HUES64 (cell line): ENCODE measurements around the gene SLC47A1.

Source experiments
- H3K27ac ChIP-seq: 2 replicates; pipeline ENCODE4 v1.7.0; 2013; ENCODE audit warnings: low read depth, low read length, inconsistent platforms
- H3K27me3 ChIP-seq: 2 replicates; pipeline ENCODE4 v1.6.1; 2013; ENCODE audit warnings: mild to moderate bottlenecking, low read length; ENCODE audit not compliant: insufficient read depth
- H3K36me3 ChIP-seq: 2 replicates; pipeline ENCODE4 v1.6.1; 2013; ENCODE audit warnings: mild to moderate bottlenecking, low read length; ENCODE audit not compliant: insufficient read depth
- H3K4me1 ChIP-seq: 2 replicates; pipeline ENCODE4 v1.6.1; 2013; ENCODE audit warnings: mild to moderate bottlenecking, low read length, moderate library complexity; ENCODE audit not compliant: insufficient read depth
- H3K4me3 ChIP-seq: 2 replicates; pipeline ENCODE4 v1.5.1; 2013; ENCODE audit warnings: mild to moderate bottlenecking, low read length, moderate library complexity
- H3K9ac ChIP-seq: 2 replicates; pipeline ENCODE4 v1.6.1; 2013; ENCODE audit warnings: mild to moderate bottlenecking, low read depth, low read length
- H3K9me3 ChIP-seq: 2 replicates; pipeline ENCODE4 v1.6.1; 2013; ENCODE audit warnings: low read depth, low read length; ENCODE audit not compliant: insufficient read depth
- WGBS: fragments of 150-250, 120-280 bp; methylation state at CpG from one replicate; pipeline ENCODE4 v1.1.7; 2013; ENCODE audit warnings: missing lambda C conversion rate; 5-methylcytosine and 5-hydroxymethylcytosine counted together

SLC47A1 gene

DNA sequence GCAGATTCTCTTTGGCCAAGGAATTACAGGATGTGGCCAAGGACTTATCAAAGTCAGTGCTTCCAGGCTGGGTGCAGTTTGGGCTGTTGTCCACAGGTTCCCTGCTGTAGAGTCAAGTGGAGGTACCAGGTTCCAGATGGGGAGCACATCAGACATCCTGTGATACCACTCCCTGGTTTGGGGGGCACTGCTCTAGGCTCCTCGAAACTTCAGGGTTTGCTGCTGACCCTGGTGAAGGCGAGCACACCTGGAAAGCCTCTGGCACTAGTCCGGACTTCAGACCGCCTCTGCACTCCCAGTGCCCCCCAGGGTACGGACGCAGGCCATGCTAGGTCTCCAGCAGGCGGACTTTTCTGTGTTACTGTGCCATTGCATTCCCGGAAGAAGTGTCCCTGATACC lies 10.7 kb downstream of the SLC47A1 start:
- no peaks in the 10 kb centered on the region for H3K27me3 ChIP-seq
- WGBS, result 94% methylated on average over 8 of the region's 8 CpGs
- H3K4me3 ChIP-seq, result no peak overlapping the region
- peaks cover 4% of the 10 kb centered on the region; the same call in 1 of the 2 replicates for H3K4me1 ChIP-seq
- H3K27ac ChIP-seq, result no peak overlapping the region
- no peak overlapping the region for H3K9ac ChIP-seq
- H3K9me3 ChIP-seq, result no peaks in the 10 kb centered on the region
- H3K36me3 ChIP-seq, result no peaks in the 10 kb centered on the region

DNA sequence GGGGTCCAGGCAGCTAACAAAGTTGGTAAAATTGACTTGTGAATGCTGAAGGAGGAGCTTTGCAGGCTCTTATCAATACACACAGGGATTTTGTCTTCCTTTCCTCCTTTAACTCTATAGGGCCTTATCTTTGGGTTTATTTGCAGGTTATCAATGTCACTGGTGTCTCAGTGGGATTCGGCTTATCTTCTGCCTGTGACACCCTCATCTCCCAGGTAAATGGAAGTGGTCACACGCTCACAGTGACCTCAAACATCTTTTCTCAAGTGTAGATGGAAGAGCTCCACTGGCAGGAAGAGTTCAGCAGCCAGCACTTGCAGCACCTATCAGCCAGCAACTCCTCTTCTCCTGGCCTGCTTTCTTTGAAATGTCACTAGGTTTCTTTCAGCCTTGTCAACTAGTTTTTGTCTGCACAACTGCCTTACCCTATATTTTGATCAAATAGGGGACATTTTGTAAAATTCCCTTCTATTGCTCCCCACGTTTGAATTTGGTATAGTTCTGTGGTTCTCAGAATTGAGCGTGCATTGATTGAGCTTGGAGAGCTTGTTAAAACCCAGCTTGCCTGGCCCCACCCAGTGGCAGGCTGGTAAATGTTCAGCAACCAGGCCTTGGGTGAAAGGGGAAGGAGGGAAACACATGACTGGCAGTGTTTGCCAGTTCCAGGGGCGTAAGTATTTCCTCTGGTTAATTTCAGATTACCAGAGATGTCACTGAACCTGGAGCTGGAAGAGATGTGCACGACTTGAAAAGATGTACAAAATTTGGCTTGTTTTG lies 12.8 kb downstream of the SLC47A1 start:
- H3K36me3 ChIP-seq, result no peaks in the 10 kb centered on the region
- H3K4me3 ChIP-seq, result no peak overlapping the region
- WGBS, result 78% methylated on average over 6 of the region's 6 CpGs
- H3K9me3 ChIP-seq, result no peaks in the 10 kb centered on the region
- no peak overlapping the region for H3K9ac ChIP-seq
- H3K27ac ChIP-seq, result no peak overlapping the region
- H3K27me3 ChIP-seq, result no peaks in the 10 kb centered on the region
- peaks cover 4% of the 10 kb centered on the region; the same call in 1 of the 2 replicates for H3K4me1 ChIP-seq

DNA sequence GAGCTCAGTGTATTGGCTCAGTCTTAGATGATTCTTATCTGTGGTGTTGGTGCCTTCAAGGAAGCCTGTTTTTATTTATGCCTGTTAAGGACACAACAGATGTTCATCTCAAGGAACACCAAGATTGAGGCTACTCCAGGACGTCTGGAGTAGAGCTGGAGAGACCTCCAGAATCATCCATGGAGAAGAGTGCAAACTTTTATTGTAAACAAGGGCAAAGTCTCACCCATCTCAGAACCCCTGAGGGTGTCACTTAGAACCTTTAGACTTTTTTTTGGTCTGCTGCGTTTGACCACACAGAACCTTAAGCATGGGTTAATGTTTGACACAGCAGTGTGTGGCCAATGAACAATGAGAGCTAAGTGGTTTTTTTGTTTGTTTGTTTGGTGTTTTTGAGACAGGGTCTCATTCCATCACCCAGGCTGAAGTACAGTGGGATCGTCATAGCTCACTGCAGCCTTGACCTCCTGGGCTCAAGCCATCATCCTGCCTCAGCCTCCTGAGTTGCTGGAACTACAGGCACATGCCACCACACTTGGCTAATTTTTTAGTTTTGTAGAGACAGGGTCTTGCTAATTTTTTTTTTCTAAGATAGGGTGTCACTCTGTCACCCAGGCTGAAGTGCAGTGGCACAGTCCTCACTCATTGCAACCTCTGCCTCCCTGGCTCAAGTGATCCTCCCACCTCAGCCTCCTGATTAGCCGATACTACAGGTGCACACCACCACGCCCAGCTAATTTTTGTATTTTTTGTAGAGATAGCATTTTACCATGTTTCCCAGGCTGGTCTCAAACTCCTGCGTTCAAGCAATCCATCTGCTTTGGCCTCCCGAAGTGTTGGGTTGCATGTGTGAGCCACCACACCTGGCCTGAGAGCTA lies 16.3 kb downstream of the SLC47A1 start:
- 92% methylated on average over 7 of the region's 7 CpGs for WGBS
- no peak overlapping the region for H3K27ac ChIP-seq

DNA sequence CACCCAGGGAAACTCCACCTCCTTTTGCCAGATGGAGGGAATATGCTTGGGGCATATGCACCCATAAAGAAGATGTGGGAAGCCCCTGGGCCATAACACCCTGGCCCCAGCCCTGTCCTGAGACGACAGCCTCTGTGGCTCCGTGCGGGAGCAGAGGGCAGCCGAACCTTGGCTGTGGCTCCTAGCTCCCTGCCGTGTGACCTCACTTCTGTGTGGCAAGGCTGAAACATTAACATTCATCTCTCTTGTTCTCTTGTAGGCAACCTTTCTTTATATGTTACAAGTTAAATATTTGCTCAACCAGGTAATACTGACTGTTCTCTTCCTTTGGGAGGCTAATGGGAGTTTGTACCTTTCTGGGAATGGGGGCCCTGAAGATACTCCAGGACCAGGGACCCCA lies 17.5 kb downstream of the SLC47A1 start:
- 85% methylated on average over 5 of the region's 5 CpGs for WGBS
- H3K4me1 ChIP-seq, result peaks cover 4% of the 10 kb centered on the region; the same call in 1 of the 2 replicates
- no peak overlapping the region for H3K4me3 ChIP-seq
- H3K9ac ChIP-seq, result no peak overlapping the region
- no peak overlapping the region for H3K27ac ChIP-seq
- H3K36me3 ChIP-seq, result no peaks in the 10 kb centered on the region
- no peaks in the 10 kb centered on the region for H3K9me3 ChIP-seq
- H3K27me3 ChIP-seq, result 0 out of 2 replicates have a peak, but pooled peaks cover 3% of the 10 kb centered on the region

More for the DNA sequence above, 16.3 kb downstream of the SLC47A1 start:
- H3K4me1 ChIP-seq, result peaks cover 4% of the 10 kb centered on the region; the same call in 1 of the 2 replicates
- H3K9me3 ChIP-seq, result no peaks in the 10 kb centered on the region
- no peak overlapping the region for H3K4me3 ChIP-seq
- no peaks in the 10 kb centered on the region for H3K36me3 ChIP-seq
- no peak overlapping the region for H3K9ac ChIP-seq
- no peaks in the 10 kb centered on the region for H3K27me3 ChIP-seq

DNA sequence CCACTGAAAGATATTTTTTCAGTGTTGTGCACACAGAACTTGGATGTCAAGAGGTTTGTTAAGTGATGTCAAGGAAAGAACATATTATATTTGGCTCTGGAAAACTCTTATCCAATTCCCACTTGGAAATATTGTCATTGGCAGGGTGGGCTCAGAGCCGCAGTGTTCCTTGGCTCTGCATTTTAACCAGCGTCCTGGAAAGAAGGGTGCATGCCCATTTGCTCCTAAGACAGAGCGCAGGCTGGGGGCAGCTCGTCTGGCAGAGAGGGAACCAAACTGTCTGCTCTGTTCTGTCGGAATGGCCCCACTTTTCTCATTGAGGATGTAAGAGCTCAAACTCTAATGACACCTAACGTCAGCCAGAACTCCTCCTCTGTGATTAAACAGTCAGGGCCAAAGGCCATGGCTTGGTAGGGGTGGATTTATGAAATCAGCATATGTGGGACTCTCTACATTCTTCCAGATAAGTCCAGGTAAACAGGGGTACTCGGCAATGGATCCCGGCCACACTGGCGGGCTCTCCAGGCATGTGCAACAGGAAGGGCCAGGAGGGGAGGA lies 18.0 kb downstream of the SLC47A1 start:
- H3K27ac ChIP-seq, result no peak overlapping the region
- no peaks in the 10 kb centered on the region for H3K9me3 ChIP-seq
- H3K9ac ChIP-seq, result no peak overlapping the region
- H3K4me3 ChIP-seq, result no peak overlapping the region
- H3K4me1 ChIP-seq, result peaks cover 4% of the 10 kb centered on the region; the same call in 1 of the 2 replicates
- whole genome bisulfite sequencing, result 94% methylated on average over 9 of the region's 9 CpGs
- H3K27me3 ChIP-seq, result 0 out of 2 replicates have a peak, but pooled peaks cover 3% of the 10 kb centered on the region
- no peaks in the 10 kb centered on the region for H3K36me3 ChIP-seq

DNA sequence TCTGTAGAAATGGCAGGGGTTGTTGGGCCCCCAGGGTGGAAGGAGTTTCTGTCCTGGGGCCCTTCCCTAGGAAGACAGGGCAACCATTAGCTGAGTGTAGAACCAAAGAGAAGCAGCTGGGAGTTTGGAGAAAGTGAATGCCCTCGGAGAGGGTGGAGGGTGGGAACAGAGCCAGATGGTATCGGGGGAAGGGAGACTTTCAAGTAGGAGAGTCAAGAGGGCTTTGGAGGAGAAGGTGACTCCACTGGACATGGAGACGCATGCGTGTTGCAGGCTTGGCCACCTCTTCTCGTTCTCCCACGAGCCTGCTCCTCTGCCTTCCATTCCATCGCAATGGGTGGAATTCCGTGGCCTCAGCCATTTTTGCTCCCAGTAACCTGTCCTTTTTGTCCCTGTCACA lies 19.4 kb downstream of the SLC47A1 start:
- H3K4me1 ChIP-seq, result peaks cover 3% of the 10 kb centered on the region; the same call in 1 of the 2 replicates
- H3K9me3 ChIP-seq, result 0 out of 2 replicates have a peak, but pooled peaks cover 2% of the 10 kb centered on the region
- 0 out of 2 replicates have a peak, but pooled peaks cover 3% of the 10 kb centered on the region for H3K27me3 ChIP-seq
- 94% methylated on average over 8 of the region's 8 CpGs for WGBS
- H3K36me3 ChIP-seq, result no peaks in the 10 kb centered on the region
- H3K4me3 ChIP-seq, result no peak overlapping the region
- no peak overlapping the region for H3K27ac ChIP-seq
- H3K9ac ChIP-seq, result no peak overlapping the region

DNA sequence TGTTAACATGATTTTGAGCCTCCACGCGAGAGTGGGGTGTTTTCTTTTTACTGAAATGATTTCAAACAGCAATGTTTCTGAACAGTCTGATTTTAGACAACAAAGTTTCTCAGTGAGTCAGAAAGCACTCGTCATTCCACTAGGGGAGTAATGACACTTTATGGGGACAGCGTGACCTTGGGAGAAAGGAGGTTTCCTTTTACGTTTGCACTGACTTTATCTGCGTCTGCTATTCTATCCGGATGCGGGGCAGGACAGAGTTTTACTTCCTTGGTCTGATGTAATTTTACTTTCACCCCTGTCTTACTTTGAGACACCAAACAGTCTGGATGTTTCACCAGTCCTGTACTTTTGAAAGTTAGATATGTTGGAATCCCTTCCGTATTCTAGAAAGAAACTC lies 20.7 kb downstream of the SLC47A1 start:
- Histone ChIP-seq H3K9ac (no peak overlapping the region), H3K27ac (no peak overlapping the region), H3K27me3 (0 out of 2 replicates have a peak, but pooled peaks cover 3% of the 10 kb centered on the region), H3K9me3 (0 out of 2 replicates have a peak, but pooled peaks cover 2% of the 10 kb centered on the region), H3K4me1 (no peaks in the 10 kb centered on the region), H3K4me3 (no peak overlapping the region), H3K36me3 (no peaks in the 10 kb centered on the region)
- WGBS, result 90% methylated on average over 9 of the region's 9 CpGs

DNA sequence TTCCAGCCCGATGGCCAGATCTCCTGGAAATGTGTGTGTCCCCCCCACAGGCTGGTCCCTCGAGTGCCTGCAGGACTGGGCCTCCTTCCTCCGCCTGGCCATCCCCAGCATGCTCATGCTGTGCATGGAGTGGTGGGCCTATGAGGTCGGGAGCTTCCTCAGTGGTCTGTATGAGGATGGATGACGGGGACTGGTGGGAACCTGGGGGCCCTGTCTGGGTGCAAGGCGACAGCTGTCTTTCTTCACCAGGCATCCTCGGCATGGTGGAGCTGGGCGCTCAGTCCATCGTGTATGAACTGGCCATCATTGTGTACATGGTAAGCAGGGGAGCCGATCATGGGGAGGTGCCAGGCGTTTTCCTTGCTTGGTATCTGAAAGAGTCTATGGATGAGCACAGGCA lies 22.1 kb downstream of the SLC47A1 start:
- no peak overlapping the region for H3K4me3 ChIP-seq
- 0 out of 2 replicates have a peak, but pooled peaks cover 3% of the 10 kb centered on the region for H3K27me3 ChIP-seq
- WGBS, result 93% methylated on average over 11 of the region's 11 CpGs
- no peak overlapping the region for H3K9ac ChIP-seq
- no peak overlapping the region for H3K27ac ChIP-seq
- H3K4me1 ChIP-seq, result peaks cover 7% of the 10 kb centered on the region; the same call in 1 of the 2 replicates
- H3K9me3 ChIP-seq, result 0 out of 2 replicates have a peak, but pooled peaks cover 2% of the 10 kb centered on the region
- no peaks in the 10 kb centered on the region for H3K36me3 ChIP-seq

DNA sequence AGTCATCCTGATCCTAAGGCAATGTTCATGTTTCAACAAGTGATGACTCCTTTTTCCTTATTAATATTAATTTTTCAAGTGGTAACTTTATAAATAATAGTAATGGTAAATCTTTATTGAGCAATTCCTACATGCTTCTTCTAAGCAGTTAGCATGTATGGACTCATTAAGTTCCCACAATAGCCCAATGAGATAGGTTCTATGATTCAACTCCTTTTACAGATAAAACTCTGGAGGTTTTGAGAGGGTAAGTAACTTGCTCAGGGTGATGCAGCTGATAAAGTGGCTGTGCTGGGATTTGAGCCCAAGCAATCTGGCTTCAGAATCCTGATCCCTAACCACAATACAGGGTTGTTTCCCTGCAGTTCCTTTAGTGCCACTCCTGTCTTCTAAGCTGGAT lies 25.3 kb downstream of the SLC47A1 start:
- Histone ChIP-seq H3K27me3 (0 out of 2 replicates have a peak, but pooled peaks cover 3% of the 10 kb centered on the region), H3K4me1 (peaks cover 7% of the 10 kb centered on the region; the same call in 1 of the 2 replicates), H3K9ac (no peak overlapping the region), H3K4me3 (no peak overlapping the region), H3K9me3 (0 out of 2 replicates have a peak, but pooled peaks cover 2% of the 10 kb centered on the region), H3K36me3 (no peaks in the 10 kb centered on the region), H3K27ac (no peak overlapping the region)

DNA sequence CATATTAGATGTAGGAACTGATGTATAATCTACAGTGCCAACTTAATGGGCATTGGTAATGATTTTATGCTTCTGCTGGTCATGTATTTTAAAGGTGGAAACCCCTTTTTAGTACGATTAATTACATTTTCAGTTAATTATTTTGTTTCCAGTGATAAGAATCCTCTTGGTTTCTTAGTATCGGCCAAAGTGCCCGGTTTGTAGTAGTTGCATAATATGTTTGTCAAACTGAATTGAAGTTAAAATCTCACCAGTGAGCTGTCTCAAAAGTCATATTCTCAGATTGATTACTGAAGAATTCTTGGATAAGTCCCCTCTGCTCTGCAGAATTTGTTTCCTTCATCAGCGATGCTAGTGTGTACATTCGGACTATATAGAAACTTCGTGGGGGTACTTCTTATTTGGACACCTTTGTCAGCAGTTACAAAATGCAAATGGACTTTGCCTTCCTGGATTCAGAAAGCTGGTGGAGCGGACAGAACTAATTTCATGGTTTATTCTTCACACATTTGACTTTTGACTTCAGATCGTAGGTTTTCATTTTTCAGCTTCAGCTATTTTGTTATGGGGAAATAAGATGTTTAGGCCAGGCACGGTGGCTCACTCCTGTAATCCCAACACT lies 28.2 kb downstream of the SLC47A1 start:
- H3K36me3 ChIP-seq, result no peaks in the 10 kb centered on the region
- 85% methylated on average over 9 of the region's 9 CpGs for WGBS
- no peak overlapping the region for H3K4me3 ChIP-seq
- no peaks in the 10 kb centered on the region for H3K27me3 ChIP-seq
- H3K27ac ChIP-seq, result no peak overlapping the region
- H3K4me1 ChIP-seq, result peaks cover 7% of the 10 kb centered on the region; the same call in 1 of the 2 replicates
- 0 out of 2 replicates have a peak, but pooled peaks cover 2% of the 10 kb centered on the region for H3K9me3 ChIP-seq
- no peak overlapping the region for H3K9ac ChIP-seq
